Vagina (tissue), 2 donors: ENCODE results near the gene ANKRD63. TPM values are rescaled to one million over a fixed set of nuclear protein-coding genes. Genes with fewer than 3 reads are reported as not detected.

ENCODE experiments used
- DNase-seq, 2 donors: peaks; one replicate each; pipeline ENCODE4 v3.0.0-alpha.2; 2017; ENCODE audit errors: extremely low spot score in 2 of 2
- H3K27ac ChIP-seq: fragments of 200-600 bp; sonication (generic); one replicate; pipeline ENCODE4 v1.5.1; 2019
- H3K27me3 ChIP-seq: fragments of 200-600 bp; sonication (generic); one replicate; pipeline ENCODE4 v1.5.1; 2019
- H3K36me3 ChIP-seq, 2 donors: fragments of 200-600 bp; sonication (generic); one replicate each; pipeline ENCODE4 v1.5.1; 2017 to 2019
- H3K4me1 ChIP-seq: fragments of 200-600 bp; sonication (generic); one replicate; pipeline ENCODE4 v1.5.1; 2019
- H3K4me3 ChIP-seq, 2 donors: fragments of 200-600 bp; sonication (generic); 1 replicate in 1 of 2; 2 replicates in 1 of 2; pipeline ENCODE4 v1.5.1; 2016 to 2019
- H3K9me3 ChIP-seq: fragments of 200-600 bp; sonication (generic); one replicate; pipeline ENCODE4 v1.5.1; 2019
- CTCF ChIP-seq, 3 experiments: fragments of 450-650 bp in 2 of 3; fragments of 200-600 bp in 1 of 3; sonication (generic) in 1 of 3; IDR thresholded peaks; one replicate each; pipeline ENCODE4 v1.5.1; 2017 to 2019; ENCODE audit warnings: antibody characterized with exemption in 3 of 3, mild to moderate bottlenecking in 2 of 3, moderate library complexity in 2 of 3
- POLR2A ChIP-seq, 2 donors: fragments of 450-650 bp; IDR thresholded peaks; one replicate each; pipeline ENCODE4 v1.6.1; 2017; ENCODE audit warnings: antibody characterized with exemption in 2 of 2, mild to moderate bottlenecking in 2 of 2, moderate library complexity in 2 of 2
- POLR2AphosphoS5 ChIP-seq, 2 donors: sonication (generic); formaldehyde crosslinking; IDR thresholded peaks; one replicate each; pipeline ENCODE4 v1.9.0; 2017; ENCODE audit warnings: antibody characterized with exemption in 2 of 2, mild to moderate bottlenecking in 2 of 2, low read depth in 1 of 2; ENCODE audit not compliant: insufficient read depth in 1 of 2
- intact Hi-C: fragments of 100-400 bp; cut with DNase I; formaldehyde crosslinking; loops from one replicate; pipeline ENCODE4 v1.15.1; 2023
- total RNA-seq: library from RNA; depleted of rRNA; stranded (reverse); fragments of >200 nt; gene quantifications from one replicate; pipeline ENCODE4 v1.2.3, GENCODE V29; 2016

ANKRD63 gene
- total RNA-seq, 1 donor from 2014 or later, result not detected

DNA sequence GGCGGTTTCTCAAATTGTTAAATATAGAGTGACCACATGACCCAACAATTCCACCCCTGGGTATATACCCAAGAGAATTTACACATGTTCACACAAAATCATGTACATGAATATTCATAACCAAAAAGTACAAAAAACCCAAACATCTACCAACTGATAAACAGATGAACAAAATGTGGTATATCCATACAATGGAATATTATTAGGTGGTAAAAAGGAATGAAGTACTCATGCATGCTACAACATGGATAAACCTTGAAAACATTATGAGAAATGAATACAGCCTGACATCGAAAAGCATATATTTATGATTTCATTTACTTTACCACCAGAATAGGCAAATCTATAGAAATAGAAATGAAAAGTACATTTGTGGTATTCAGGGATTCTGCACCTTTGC is 17.5 kb upstream of the ANKRD63 start:
- Histone ChIP-seq H3K27ac (no peak overlapping the region), H3K4me3 (no peak overlapping the region), H3K36me3 (no peaks in the 10 kb centered on the region), H3K4me1 (no peaks in the 10 kb centered on the region), H3K27me3 (no peaks in the 10 kb centered on the region), H3K9me3 (no peaks in the 10 kb centered on the region)
- DNase-seq, result no peak
- TF ChIP-seq POLR2AphosphoS5 (IDR thresholded peaks at IDR 0.05; ENCODE audit: insufficient read depth in 1 of 2, low read depth in 1 of 2) (no peak), CTCF (IDR thresholded peaks at IDR 0.05) (no peak), POLR2A (IDR thresholded peaks at IDR 0.05) (no peak)
- intact Hi-C loops, result no loop called here

GRCh38 chr15:40298216-40298935 is 15.5 kb upstream of the ANKRD63 start:
- Histone ChIP-seq H3K4me1 (no peaks in the 10 kb centered on the region), H3K27ac (no peak overlapping the region), H3K4me3 (no peak overlapping the region), H3K9me3 (no peaks in the 10 kb centered on the region), H3K36me3 (no peaks in the 10 kb centered on the region), H3K27me3 (no peaks in the 10 kb centered on the region)
- DNase-seq, result no peak
- TF ChIP-seq CTCF (IDR thresholded peaks at IDR 0.05), result no peak
- no peak for TF ChIP-seq POLR2AphosphoS5 (IDR thresholded peaks at IDR 0.05; ENCODE audit: insufficient read depth in 1 of 2, low read depth in 1 of 2)
- no peak for TF ChIP-seq POLR2A (IDR thresholded peaks at IDR 0.05)
- intact Hi-C loops, result no loop called here

DNA sequence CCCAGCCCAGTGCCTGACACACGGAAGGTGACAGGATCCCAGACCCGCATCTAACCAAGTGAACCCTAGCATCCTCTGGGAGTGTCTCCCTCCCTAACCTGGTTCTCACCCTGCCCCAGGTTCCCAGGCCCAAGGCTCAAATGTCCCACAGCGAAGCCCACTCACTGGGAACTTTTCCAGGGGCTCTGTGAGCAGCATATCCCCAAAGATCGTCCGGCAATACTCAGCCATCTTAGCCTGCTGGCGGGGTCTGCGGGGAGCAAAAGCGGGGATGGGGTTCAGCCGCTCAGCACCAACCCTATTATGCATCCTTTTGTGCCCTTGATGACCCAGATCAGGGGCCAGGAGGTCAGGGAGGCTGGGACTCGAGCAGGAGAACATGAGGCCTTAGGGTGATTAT is 14.5 kb upstream of the ANKRD63 start:
- no peak for DNase-seq
- TF ChIP-seq CTCF (IDR thresholded peaks at IDR 0.05) (no peak), POLR2A (IDR thresholded peaks at IDR 0.05) (no peak), POLR2AphosphoS5 (IDR thresholded peaks at IDR 0.05; ENCODE audit: insufficient read depth in 1 of 2, low read depth in 1 of 2) (no peak)
- Histone ChIP-seq H3K4me1 (no peaks in the 10 kb centered on the region), H3K4me3 (no peak overlapping the region), H3K9me3 (no peaks in the 10 kb centered on the region), H3K27ac (no peak overlapping the region), H3K27me3 (no peaks in the 10 kb centered on the region), H3K36me3 (no peaks in the 10 kb centered on the region)
- intact Hi-C loops, result no loop called here

- no peaks in the 10 kb centered on the region for H3K36me3 ChIP-seq
- no peak for DNase-seq
- TF ChIP-seq POLR2A (IDR thresholded peaks at IDR 0.05) (no peak), POLR2AphosphoS5 (IDR thresholded peaks at IDR 0.05; ENCODE audit: insufficient read depth in 1 of 2, low read depth in 1 of 2) (no peak), CTCF (IDR thresholded peaks at IDR 0.05) (no peak)
- no peaks in the 10 kb centered on the region for H3K27me3 ChIP-seq
- no peak overlapping the region for H3K27ac ChIP-seq
- intact Hi-C loops, result no loop called here
- H3K4me3 ChIP-seq, result no peak overlapping the region
- H3K4me1 ChIP-seq, result peaks cover 1% of the 10 kb centered on the region
- no peaks in the 10 kb centered on the region for H3K9me3 ChIP-seq
Measured at GRCh38 chr15:40296561-40297230, 13.8 kb upstream of the ANKRD63 start.
